A549 (cell line): Measurements from ENCODE around the gene ADPRHL1. TPM values are rescaled to one million over a fixed set of nuclear protein-coding genes. Genes with fewer than 3 reads are reported as not detected.

ENCODE experiments used
- ATAC-seq, 2 experiments: fragments of 200-7000 bp in 1 of 2; fragments of >200 bp in 1 of 2; cut with Nextera tagmentation in 1 of 2; cut with Tn5 transposase in 1 of 2; 3 replicates each; pipeline versions ENCODE4 v1.8.0 to v1.9.1; 2018 to 2020; ENCODE audit warnings: mild to moderate bottlenecking in 1 of 2, moderate library complexity in 1 of 2
- CTCF ChIA-PET: fragments of 300-600 bp; sonication (Branson Sonifier 250); formaldehyde crosslinking; extraction: SDS; loops from one replicate; lab custom pipeline; 2021; ENCODE audit warnings: antibody characterized with exemption, inconsistent platforms; lab: Yijun Ruan, JAX
- POLR2A ChIA-PET: fragments of 350-600 bp; formaldehyde crosslinking; extraction: SDS; loops from one replicate; lab custom pipeline; 2021; ENCODE audit warnings: antibody characterized with exemption, inconsistent platforms; lab: Yijun Ruan, JAX
- DNase-seq, 2 experiments: peaks; one replicate each; pipeline versions ENCODE4 v3.0.0 to v3.0.0-alpha.2; 2011 to 2016; ENCODE audit warnings: low read depth in 1 of 2, low spot score in 1 of 2
- FAIRE-seq: peaks from 2 replicates; lab custom pipeline; 2011; peaks lifted over from hg19 to GRCh38; lab: Jason Lieb, UNC
- H3K27ac ChIP-seq, 2 experiments: fragments of >200 bp; sonication (Bioruptor Twin); formaldehyde crosslinking; 3 replicates each; pipeline ENCODE4 v1.5.1; 2016 to 2017
- H3K4me1 ChIP-seq: fragments of >200 bp; sonication (Bioruptor Twin); formaldehyde crosslinking; 3 replicates; pipeline ENCODE4 v1.6.1; 2016
- H3K4me2 ChIP-seq: fragments of >200 bp; sonication (Bioruptor Twin); formaldehyde crosslinking; 3 replicates; pipeline ENCODE4 v1.6.1; 2016
- H3K4me3 ChIP-seq: fragments of >200 bp; sonication (Bioruptor Twin); formaldehyde crosslinking; 3 replicates; pipeline ENCODE4 v1.5.1; 2016
- H3K9me3 ChIP-seq: fragments of >200 bp; sonication (Bioruptor Twin); formaldehyde crosslinking; 3 replicates; pipeline ENCODE4 v1.6.1; 2016
- CBX2 ChIP-seq: fragments of 200-600 bp; sonication (generic); IDR thresholded peaks from 2 replicates; pipeline ENCODE4 v1.6.1; 2016; ENCODE audit warnings: low read depth, mild to moderate bottlenecking, borderline replicate concordance
- CBX8 ChIP-seq: fragments of 200-600 bp; sonication (generic); IDR thresholded peaks from 2 replicates; pipeline ENCODE4 v1.6.1; 2016
- CHD4 ChIP-seq: fragments of 200-600 bp; sonication (generic); IDR thresholded peaks from 2 replicates; pipeline ENCODE4 v1.6.1; 2016; ENCODE audit warnings: antibody characterized with exemption, mild to moderate bottlenecking, borderline replicate concordance
- EHMT2 ChIP-seq: fragments of 200-600 bp; sonication (generic); IDR thresholded peaks from 2 replicates; pipeline ENCODE4 v1.6.1; 2016; ENCODE audit warnings: antibody characterized with exemption, low read depth, mild to moderate bottlenecking, moderate library complexity
- FOSB ChIP-seq: fragments of 250-450 bp; sonication (Bioruptor Pico); IDR thresholded peaks from 2 replicates; pipeline ENCODE4 v1.5.0; 2020; ENCODE audit warnings: mild to moderate bottlenecking, moderate library complexity
- FOSL2 ChIP-seq, 2 experiments: fragments of 450-650 bp in 1 of 2; fragments of >200 bp in 1 of 2; sonication (Bioruptor Twin) in 1 of 2; formaldehyde crosslinking; IDR thresholded peaks; 2 replicates each; pipeline versions ENCODE4 v1.5.0 to v1.6.1; 2016 to 2020; ENCODE audit warnings: mild to moderate bottlenecking in 1 of 2, moderate library complexity in 1 of 2
- HOXB13 ChIP-seq: fragments of 250-450 bp; sonication (Bioruptor Pico); IDR thresholded peaks from 2 replicates; pipeline ENCODE4 v1.5.0; 2020; ENCODE audit warnings: low read depth, mild to moderate bottlenecking, moderate library complexity
- HOXB5 ChIP-seq: fragments of 250-450 bp; sonication (Bioruptor Pico); IDR thresholded peaks from 2 replicates; pipeline ENCODE4 v1.5.0; 2020; ENCODE audit warnings: mild to moderate bottlenecking, moderate library complexity
- KDM1A ChIP-seq: fragments of 200-600 bp; sonication (generic); IDR thresholded peaks from 2 replicates; pipeline ENCODE4 v1.6.1; 2016; ENCODE audit warnings: low read depth, mild to moderate bottlenecking
- KDM5A ChIP-seq: fragments of 200-600 bp; sonication (generic); IDR thresholded peaks from 2 replicates; pipeline ENCODE4 v1.6.1; 2016; ENCODE audit warnings: antibody characterized with exemption, mild to moderate bottlenecking
- MAFK ChIP-seq: fragments of 450-650 bp; IDR thresholded peaks from 2 replicates; pipeline ENCODE4 v1.6.1; 2014; ENCODE audit not compliant: partially characterized antibody
- MAX ChIP-seq: IDR thresholded peaks from 2 replicates; pipeline ENCODE4 v1.6.1; 2012
- MYC ChIP-seq: IDR thresholded peaks from 2 replicates; pipeline ENCODE4 v1.6.1; 2012; ENCODE audit warnings: mild to moderate bottlenecking, inconsistent platforms, low read length, improper control_type of control experiment, borderline replicate concordance
- NFE2L2 ChIP-seq: fragments of 150-350 bp; conservative IDR thresholded peaks from 2 replicates; pipeline ENCODE4 v1.6.1; 2014; ENCODE audit warnings: low read length
- NR3C1 ChIP-seq: fragments of >200 bp; sonication (Bioruptor Twin); formaldehyde crosslinking; IDR thresholded peaks from 3 replicates; pipeline ENCODE4 v1.6.1; 2017
- PHF8 ChIP-seq: fragments of 200-600 bp; sonication (generic); IDR thresholded peaks from 2 replicates; pipeline ENCODE4 v1.6.1; 2016; ENCODE audit warnings: low read depth, mild to moderate bottlenecking, antibody characterized with exemption, moderate library complexity, borderline replicate concordance
- POLR2AphosphoS2 ChIP-seq: conservative IDR thresholded peaks from 2 replicates; pipeline ENCODE4 v1.6.1; 2012; ENCODE audit warnings: low read length, improper control_type of control experiment, inconsistent platforms
- RFX5 ChIP-seq: fragments of 450-650 bp; IDR thresholded peaks from 2 replicates; pipeline ENCODE4 v1.7.1; 2014; ENCODE audit warnings: antibody characterized with exemption, mild to moderate bottlenecking, moderate library complexity
- RNF2 ChIP-seq: fragments of 200-600 bp; sonication (generic); IDR thresholded peaks from 2 replicates; pipeline ENCODE4 v1.6.1; 2016; ENCODE audit warnings: low read depth, mild to moderate bottlenecking, antibody characterized with exemption, moderate library complexity, borderline replicate concordance
- SMC3 ChIP-seq: fragments of >200 bp; sonication (Bioruptor Twin); formaldehyde crosslinking; IDR thresholded peaks from 3 replicates; pipeline ENCODE4 v1.6.1; 2018; ENCODE audit warnings: inconsistent platforms
- SREBF2 ChIP-seq: fragments of 450-650 bp; IDR thresholded peaks from 2 replicates; pipeline ENCODE4 v1.6.1; 2014; ENCODE audit warnings: mild to moderate bottlenecking, moderate library complexity
- TFCP2L1 ChIP-seq: fragments of 250-450 bp; sonication (Bioruptor Pico); IDR thresholded peaks from 2 replicates; pipeline ENCODE4 v1.5.0; 2021; ENCODE audit warnings: mild to moderate bottlenecking
- USF2 ChIP-seq: fragments of 450-650 bp; IDR thresholded peaks from 2 replicates; pipeline ENCODE4 v1.6.1; 2014; ENCODE audit warnings: antibody characterized with exemption
- ZFP36 ChIP-seq: fragments of 450-650 bp; IDR thresholded peaks from 2 replicates; pipeline ENCODE4 v1.6.1; 2014; ENCODE audit warnings: borderline replicate concordance; ENCODE audit not compliant: partially characterized antibody
- WGBS: methylation state at CpG from one replicate; pipeline ENCODE4 v1.1.6; 2017; ENCODE audit errors: missing lambda C conversion rate; 5-methylcytosine and 5-hydroxymethylcytosine counted together
- polyA minus RNA-seq: library from RNA; depleted of rRNA, polyadenylated mRNA; stranded (reverse); fragments of >200 nt; gene quantifications from 2 replicates; pipeline ENCODE4 v1.2.3, GENCODE V29; 2011; rRNA and poly(A)+ RNA removed
- polyA plus RNA-seq, 4 experiments: library from polyadenylated mRNA; depleted of rRNA in 3 of 4; stranded (reverse); fragments of >200 nt; fragmentation: RNase III in 1 of 4; extraction: RNeasy Plus Mini Kit Qiagen cat#74134 plus additional on column Dnase treatment in 1 of 4; gene quantifications; 2 replicates in 3 of 4; 3 replicates in 1 of 4; pipeline ENCODE4 v1.2.3, GENCODE V29; 2011 to 2017
- TF ChIP-seq, protein P1 (sequence below): fragments of 250-450 bp; sonication (Bioruptor Pico); IDR thresholded peaks from 2 replicates; pipeline ENCODE4 v1.5.0; 2021; ENCODE audit warnings: mild to moderate bottlenecking, moderate library complexity, borderline replicate concordance
- TF ChIP-seq, protein P2 (sequence below): fragments of >200 bp; sonication (Bioruptor Twin); formaldehyde crosslinking; IDR thresholded peaks from 3 replicates; pipeline ENCODE4 v1.5.1; 2016
- TF ChIP-seq, protein P3 (sequence below): fragments of 250-450 bp; sonication (Bioruptor Pico); IDR thresholded peaks from 2 replicates; pipeline ENCODE4 v1.5.0; 2020; ENCODE audit warnings: low read depth, mild to moderate bottlenecking, moderate library complexity
- TF ChIP-seq, protein P4 (sequence below): IDR thresholded peaks from 2 replicates; pipeline ENCODE4 v1.6.1; 2012
- TF ChIP-seq, protein P5 (sequence below): fragments of >200 bp; sonication (Bioruptor Twin); formaldehyde crosslinking; IDR thresholded peaks from 2 replicates; pipeline ENCODE4 v1.6.1; 2016

ADPRHL1 gene
- 11.0 and 11.4 TPM in 2 replicates for polyA plus RNA-seq (2011; rRNA removed)
- 10.6 and 12.6 TPM in 2 replicates for polyA plus RNA-seq (2012; cell fraction: cytosol; rRNA removed)
- 7.4 and 7.8 TPM in 2 replicates for polyA plus RNA-seq (2012; cell fraction: nucleus; rRNA removed)
- 11.1 to 12.2 TPM (median 11.4 TPM) in 3 replicates for polyA plus RNA-seq (2017; fragmentation: RNase III; extraction: RNeasy Plus Mini Kit Qiagen cat#74134 plus additional on column Dnase treatment)
- 6.1 and 10.0 TPM in 2 replicates for polyA minus RNA-seq

- H3K9me3 ChIP-seq: no peaks in the 10 kb centered on the region
- CTCF ChIA-PET: interaction anchor here (0.6 to 2.0 kb wide), 7 partner anchors 12 to 513 kb away, joined by 3 to 7 read pairs (median 3); no protein-coding TSS in a partner anchor
- TF ChIP-seq TFCP2L1 (CRISPR knock-in tag) (no peak), KDM1A (no peak), SREBF2 (no peak), FOSL2 (IDR thresholded peaks at IDR 0.05) (no peak), FOSL2 (CRISPR knock-in tag; IDR thresholded peaks at IDR 0.05) (no peak), HOXB5 (CRISPR knock-in tag) (no peak), KDM5A (no peak), EHMT2 (no peak), NFE2L2 (no peak), CHD4 (no peak), MAFK (no peak), MYC (no peak), MAX (no peak), CBX8 (no peak), POLR2AphosphoS2 (no peak)
- TF ChIP-seq, protein P1, sequence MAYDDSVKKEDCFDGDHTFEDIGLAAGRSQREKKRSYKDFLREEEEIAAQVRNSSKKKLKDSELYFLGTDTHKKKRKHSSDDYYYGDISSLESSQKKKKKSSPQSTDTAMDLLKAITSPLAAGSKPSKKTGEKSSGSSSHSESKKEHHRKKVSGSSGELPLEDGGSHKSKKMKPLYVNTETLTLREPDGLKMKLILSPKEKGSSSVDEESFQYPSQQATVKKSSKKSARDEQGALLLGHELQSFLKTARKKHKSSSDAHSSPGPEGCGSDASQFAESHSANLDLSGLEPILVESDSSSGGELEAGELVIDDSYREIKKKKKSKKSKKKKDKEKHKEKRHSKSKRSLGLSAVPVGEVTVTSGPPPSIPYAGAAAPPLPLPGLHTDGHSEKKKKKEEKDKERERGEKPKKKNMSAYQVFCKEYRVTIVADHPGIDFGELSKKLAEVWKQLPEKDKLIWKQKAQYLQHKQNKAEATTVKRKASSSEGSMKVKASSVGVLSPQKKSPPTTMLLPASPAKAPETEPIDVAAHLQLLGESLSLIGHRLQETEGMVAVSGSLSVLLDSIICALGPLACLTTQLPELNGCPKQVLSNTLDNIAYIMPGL: no peak
- TF ChIP-seq, all 56 proteins: peak for 0
- POLR2A ChIA-PET: no interaction called here
- 92% methylated on average over 43 of the region's 45 CpGs for WGBS
- ATAC-seq (no peak), DNase-seq (no peak), FAIRE-seq (no peak)
- no peak within 1 kb of the TSS for H3K4me3 ChIP-seq
- H3K27ac ChIP-seq: no peak within 1 kb of the TSS
- H3K4me1 ChIP-seq: peaks cover 6% of the 10 kb centered on the region; the same call in 2 of the 3 replicates
- H3K4me2 ChIP-seq: no peak within 1 kb of the TSS
Observed at GRCh38 chr13:113452942-113453901, at the start of gene ADPRHL1. Gene ADPRHL1, minus strand, starts transcription at chr13:113453488. Its CDS starts 51 bp downstream, at chr13:113453437.

- H3K4me1 ChIP-seq: no peaks in the 10 kb centered on the region
- H3K4me2 ChIP-seq: no peak overlapping the region
- ATAC-seq (no peak), FAIRE-seq (no peak), DNase-seq (no peak)
- H3K9me3 ChIP-seq: no peaks in the 10 kb centered on the region
- CTCF ChIA-PET: interaction anchor here (2.6 kb wide), 1 partner anchor 45 kb away, joined by 7 read pairs; no protein-coding TSS in a partner anchor
- POLR2A ChIA-PET: no interaction called here
- H3K4me3 ChIP-seq: no peak overlapping the region
- H3K27ac ChIP-seq: no peak overlapping the region
- WGBS: 88% methylated on average over 7 of the region's 16 CpGs
- TF ChIP-seq KDM5A (no peak), HOXB13 (no peak), FOSB (CRISPR knock-in tag) (no peak), CBX2 (no peak), SMC3 (no peak), RFX5 (no peak), RNF2 (no peak), NR3C1 (no peak), MAFK (no peak), KDM1A (no peak), USF2 (no peak), PHF8 (no peak), ZFP36 (no peak), SREBF2 (no peak)
- TF ChIP-seq, protein P2, sequence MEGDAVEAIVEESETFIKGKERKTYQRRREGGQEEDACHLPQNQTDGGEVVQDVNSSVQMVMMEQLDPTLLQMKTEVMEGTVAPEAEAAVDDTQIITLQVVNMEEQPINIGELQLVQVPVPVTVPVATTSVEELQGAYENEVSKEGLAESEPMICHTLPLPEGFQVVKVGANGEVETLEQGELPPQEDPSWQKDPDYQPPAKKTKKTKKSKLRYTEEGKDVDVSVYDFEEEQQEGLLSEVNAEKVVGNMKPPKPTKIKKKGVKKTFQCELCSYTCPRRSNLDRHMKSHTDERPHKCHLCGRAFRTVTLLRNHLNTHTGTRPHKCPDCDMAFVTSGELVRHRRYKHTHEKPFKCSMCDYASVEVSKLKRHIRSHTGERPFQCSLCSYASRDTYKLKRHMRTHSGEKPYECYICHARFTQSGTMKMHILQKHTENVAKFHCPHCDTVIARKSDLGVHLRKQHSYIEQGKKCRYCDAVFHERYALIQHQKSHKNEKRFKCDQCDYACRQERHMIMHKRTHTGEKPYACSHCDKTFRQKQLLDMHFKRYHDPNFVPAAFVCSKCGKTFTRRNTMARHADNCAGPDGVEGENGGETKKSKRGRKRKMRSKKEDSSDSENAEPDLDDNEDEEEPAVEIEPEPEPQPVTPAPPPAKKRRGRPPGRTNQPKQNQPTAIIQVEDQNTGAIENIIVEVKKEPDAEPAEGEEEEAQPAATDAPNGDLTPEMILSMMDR: no peak
- TF ChIP-seq, protein P3, sequence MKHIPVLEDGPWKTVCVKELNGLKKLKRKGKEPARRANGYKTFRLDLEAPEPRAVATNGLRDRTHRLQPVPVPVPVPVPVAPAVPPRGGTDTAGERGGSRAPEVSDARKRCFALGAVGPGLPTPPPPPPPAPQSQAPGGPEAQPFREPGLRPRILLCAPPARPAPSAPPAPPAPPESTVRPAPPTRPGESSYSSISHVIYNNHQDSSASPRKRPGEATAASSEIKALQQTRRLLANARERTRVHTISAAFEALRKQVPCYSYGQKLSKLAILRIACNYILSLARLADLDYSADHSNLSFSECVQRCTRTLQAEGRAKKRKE (CRISPR knock-in tag): no peak
- TF ChIP-seq, protein P4, sequence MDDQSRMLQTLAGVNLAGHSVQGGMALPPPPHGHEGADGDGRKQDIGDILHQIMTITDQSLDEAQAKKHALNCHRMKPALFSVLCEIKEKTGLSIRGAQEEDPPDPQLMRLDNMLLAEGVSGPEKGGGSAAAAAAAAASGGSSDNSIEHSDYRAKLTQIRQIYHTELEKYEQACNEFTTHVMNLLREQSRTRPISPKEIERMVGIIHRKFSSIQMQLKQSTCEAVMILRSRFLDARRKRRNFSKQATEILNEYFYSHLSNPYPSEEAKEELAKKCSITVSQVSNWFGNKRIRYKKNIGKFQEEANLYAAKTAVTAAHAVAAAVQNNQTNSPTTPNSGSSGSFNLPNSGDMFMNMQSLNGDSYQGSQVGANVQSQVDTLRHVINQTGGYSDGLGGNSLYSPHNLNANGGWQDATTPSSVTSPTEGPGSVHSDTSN: no peak
- TF ChIP-seq, protein P5, sequence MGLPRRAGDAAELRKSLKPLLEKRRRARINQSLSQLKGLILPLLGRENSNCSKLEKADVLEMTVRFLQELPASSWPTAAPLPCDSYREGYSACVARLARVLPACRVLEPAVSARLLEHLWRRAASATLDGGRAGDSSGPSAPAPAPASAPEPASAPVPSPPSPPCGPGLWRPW: no peak
Observed at GRCh38 chr13:113502686-113503085, 49.4 kb upstream of the ADPRHL1 start.
